Measurements from ENCODE around the gene HDLBP.

GRCh38 chr2:241214766-241215165, 100.7 kb downstream of the HDLBP start:
- TF ChIP-seq CTCF (IDR thresholded peaks at IDR 0.05; ENCODE audit: insufficient read depth, low read length, poor library complexity, severe bottlenecking) (no peak), EZH2phosphoT487 (conservative IDR thresholded peaks at IDR 0.05; ENCODE audit: low read length) (no peak)

All from SU-DHL-6 (cell line).